B cell (primary cell): ENCODE measurements around the gene TBC1D23.

Experiments
- EZH2 ChIP-seq: IDR thresholded peaks from 2 replicates; pipeline ENCODE4 v1.6.1; 2012; ENCODE audit warnings: borderline replicate concordance, low read depth, mild to moderate bottlenecking, moderate library complexity, low read length; ENCODE audit not compliant: insufficient read depth, poor library complexity, severe bottlenecking
- TF ChIP-seq, protein P1 (sequence below): fragments of 200-600 bp; IDR thresholded peaks from one replicate; pipeline ENCODE4 v1.8.0; 2022; ENCODE audit warnings: antibody characterized with exemption, mild to moderate bottlenecking

GRCh38 chr3:100295089-100295488 lies 34.3 kb downstream of the TBC1D23 start:
- TF ChIP-seq, protein P1, sequence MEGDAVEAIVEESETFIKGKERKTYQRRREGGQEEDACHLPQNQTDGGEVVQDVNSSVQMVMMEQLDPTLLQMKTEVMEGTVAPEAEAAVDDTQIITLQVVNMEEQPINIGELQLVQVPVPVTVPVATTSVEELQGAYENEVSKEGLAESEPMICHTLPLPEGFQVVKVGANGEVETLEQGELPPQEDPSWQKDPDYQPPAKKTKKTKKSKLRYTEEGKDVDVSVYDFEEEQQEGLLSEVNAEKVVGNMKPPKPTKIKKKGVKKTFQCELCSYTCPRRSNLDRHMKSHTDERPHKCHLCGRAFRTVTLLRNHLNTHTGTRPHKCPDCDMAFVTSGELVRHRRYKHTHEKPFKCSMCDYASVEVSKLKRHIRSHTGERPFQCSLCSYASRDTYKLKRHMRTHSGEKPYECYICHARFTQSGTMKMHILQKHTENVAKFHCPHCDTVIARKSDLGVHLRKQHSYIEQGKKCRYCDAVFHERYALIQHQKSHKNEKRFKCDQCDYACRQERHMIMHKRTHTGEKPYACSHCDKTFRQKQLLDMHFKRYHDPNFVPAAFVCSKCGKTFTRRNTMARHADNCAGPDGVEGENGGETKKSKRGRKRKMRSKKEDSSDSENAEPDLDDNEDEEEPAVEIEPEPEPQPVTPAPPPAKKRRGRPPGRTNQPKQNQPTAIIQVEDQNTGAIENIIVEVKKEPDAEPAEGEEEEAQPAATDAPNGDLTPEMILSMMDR, result no peak
- no peak for TF ChIP-seq EZH2
